GM18868 (cell line): ENCODE measurements around the gene ARRB1.

ENCODE experiments used
- ATAC-seq: cut with Tn5 transposase; IDR thresholded peaks from one replicate; pipeline ENCODE4 v1.9.1; 2021; ENCODE audit warnings: mild to moderate bottlenecking, moderate library complexity; ENCODE audit not compliant: unreplicated experiment

ARRB1 gene

GRCh38 chr11:75239531-75240290 lies 111.8 kb downstream of the ARRB1 start:
- no peak for ATAC-seq

GRCh38 chr11:75238595-75239440 lies 112.6 kb downstream of the ARRB1 start:
- no peak for ATAC-seq

- no peak for ATAC-seq
These were observed 114.4 kb downstream of the ARRB1 start for GRCh38 chr11:75237050-75237449.

GRCh38 chr11:75236062-75236461 lies 115.4 kb downstream of the ARRB1 start:
- no peak for ATAC-seq

- ATAC-seq: no peak
These were observed 117.7 kb downstream of the ARRB1 start for GRCh38 chr11:75233754-75234172.

- ATAC-seq: no peak
These were observed 120.8 kb downstream of the ARRB1 start for GRCh38 chr11:75230621-75231020.

- no peak for ATAC-seq
These were observed 122.0 kb downstream of the ARRB1 start for GRCh38 chr11:75229466-75229865.

GRCh38 chr11:75225794-75226193 lies 125.7 kb downstream of the ARRB1 start:
- ATAC-seq: no peak

- no peak for ATAC-seq
These were observed 127.4 kb downstream of the ARRB1 start for GRCh38 chr11:75223954-75224643.

GRCh38 chr11:75219869-75220268 lies 131.6 kb downstream of the ARRB1 start:
- ATAC-seq: no peak

- ATAC-seq: no peak
These were observed 136.6 kb downstream of the ARRB1 start for GRCh38 chr11:75214843-75215242.

GRCh38 chr11:75214411-75214821 lies 137.0 kb downstream of the ARRB1 start:
- no peak for ATAC-seq
